ENCODE data around the gene TTC34.

DNA sequence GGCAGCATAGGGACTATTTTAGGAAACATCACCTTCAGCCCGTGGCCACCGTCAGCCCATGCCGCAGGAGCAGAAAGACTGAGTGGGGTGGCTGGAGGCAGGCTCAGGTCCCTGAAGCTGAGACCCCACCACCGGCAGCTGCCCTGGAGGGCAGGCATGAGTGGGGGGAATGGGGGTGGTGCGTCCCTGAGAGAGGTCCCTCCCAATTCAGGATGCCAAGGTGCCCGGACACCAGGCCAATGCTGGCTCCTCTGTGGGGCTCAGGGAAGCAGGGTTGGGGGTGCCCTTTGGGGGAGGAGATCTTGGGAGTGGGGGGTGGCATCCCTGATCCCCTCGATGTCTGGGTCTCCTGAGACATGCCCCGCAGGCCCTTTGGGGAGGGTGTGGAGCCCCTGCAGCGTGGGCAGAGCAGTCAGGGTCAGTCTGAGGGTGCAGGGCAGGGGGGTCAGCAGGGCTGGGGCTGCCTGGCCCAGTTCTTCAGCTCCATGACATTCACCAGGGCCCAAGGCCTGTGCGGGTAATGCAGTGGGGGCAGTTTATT, 998 bp upstream of the TTC34 start:
- TF ChIP-seq, protein P1, sequence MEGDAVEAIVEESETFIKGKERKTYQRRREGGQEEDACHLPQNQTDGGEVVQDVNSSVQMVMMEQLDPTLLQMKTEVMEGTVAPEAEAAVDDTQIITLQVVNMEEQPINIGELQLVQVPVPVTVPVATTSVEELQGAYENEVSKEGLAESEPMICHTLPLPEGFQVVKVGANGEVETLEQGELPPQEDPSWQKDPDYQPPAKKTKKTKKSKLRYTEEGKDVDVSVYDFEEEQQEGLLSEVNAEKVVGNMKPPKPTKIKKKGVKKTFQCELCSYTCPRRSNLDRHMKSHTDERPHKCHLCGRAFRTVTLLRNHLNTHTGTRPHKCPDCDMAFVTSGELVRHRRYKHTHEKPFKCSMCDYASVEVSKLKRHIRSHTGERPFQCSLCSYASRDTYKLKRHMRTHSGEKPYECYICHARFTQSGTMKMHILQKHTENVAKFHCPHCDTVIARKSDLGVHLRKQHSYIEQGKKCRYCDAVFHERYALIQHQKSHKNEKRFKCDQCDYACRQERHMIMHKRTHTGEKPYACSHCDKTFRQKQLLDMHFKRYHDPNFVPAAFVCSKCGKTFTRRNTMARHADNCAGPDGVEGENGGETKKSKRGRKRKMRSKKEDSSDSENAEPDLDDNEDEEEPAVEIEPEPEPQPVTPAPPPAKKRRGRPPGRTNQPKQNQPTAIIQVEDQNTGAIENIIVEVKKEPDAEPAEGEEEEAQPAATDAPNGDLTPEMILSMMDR (IDR thresholded peaks at IDR 0.05; ENCODE audit: low read length): no peak
- no peak for TF ChIP-seq EZH2 (IDR thresholded peaks at IDR 0.05; ENCODE audit: borderline replicate concordance, low read length)
